Fibroblast of lung (primary cell): ENCODE measurements around the gene GNG3.

Experiments used
- EZH2 ChIP-seq: IDR thresholded peaks from 2 replicates; pipeline ENCODE4 v1.5.1; 2012; ENCODE audit warnings: low read length, control low read depth, mild to moderate bottlenecking; ENCODE audit errors: missing control alignments
- TF ChIP-seq, protein P1 (sequence below), 2 donors: IDR thresholded peaks in 1 of 2; conservative IDR thresholded peaks in 1 of 2; 1 replicate in 1 of 2; 2 replicates in 1 of 2; pipeline ENCODE4 v1.5.1; 2011 to 2012; ENCODE audit warnings: low read length in 2 of 2, control low read depth in 1 of 2, inconsistent platforms in 1 of 2, low read depth in 1 of 2, mild to moderate bottlenecking in 1 of 2

DNA sequence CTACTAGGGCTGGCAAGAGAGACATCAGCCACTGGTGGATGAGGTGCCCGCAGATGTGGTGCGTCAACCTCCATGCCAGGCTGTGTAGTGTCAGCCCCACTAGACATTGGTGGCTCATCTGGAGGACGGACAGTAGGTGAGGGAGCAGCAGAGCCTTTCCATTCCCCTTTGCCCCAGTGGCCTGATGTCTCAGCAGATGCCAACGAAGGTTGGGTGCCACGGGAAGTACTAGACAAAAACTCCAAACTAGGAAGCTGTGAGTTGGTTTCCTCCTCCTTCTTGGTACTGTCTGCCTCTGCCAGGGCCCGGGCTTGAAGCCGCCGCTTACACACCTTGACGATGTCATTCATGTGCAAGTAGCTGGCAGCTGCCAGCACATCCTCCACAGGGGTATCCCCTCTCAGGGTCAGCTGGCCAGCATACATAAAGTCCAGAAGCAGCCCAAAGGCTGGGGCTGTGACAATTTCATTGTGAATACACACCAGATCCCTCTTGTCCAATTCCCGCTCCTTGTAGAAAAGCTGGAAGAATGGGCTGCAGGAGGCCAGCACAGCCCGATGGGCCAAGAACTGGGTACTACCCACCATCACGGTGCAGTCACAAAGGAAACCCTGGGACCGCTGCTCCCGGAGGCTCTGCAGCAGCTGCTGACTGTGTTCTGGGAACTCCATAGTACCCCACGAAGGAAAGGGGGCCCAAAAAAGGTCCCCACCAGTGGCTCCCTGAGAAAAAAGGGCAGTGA is 45.7 kb downstream of the GNG3 start:
- no peak for TF ChIP-seq EZH2
- TF ChIP-seq, protein P1, sequence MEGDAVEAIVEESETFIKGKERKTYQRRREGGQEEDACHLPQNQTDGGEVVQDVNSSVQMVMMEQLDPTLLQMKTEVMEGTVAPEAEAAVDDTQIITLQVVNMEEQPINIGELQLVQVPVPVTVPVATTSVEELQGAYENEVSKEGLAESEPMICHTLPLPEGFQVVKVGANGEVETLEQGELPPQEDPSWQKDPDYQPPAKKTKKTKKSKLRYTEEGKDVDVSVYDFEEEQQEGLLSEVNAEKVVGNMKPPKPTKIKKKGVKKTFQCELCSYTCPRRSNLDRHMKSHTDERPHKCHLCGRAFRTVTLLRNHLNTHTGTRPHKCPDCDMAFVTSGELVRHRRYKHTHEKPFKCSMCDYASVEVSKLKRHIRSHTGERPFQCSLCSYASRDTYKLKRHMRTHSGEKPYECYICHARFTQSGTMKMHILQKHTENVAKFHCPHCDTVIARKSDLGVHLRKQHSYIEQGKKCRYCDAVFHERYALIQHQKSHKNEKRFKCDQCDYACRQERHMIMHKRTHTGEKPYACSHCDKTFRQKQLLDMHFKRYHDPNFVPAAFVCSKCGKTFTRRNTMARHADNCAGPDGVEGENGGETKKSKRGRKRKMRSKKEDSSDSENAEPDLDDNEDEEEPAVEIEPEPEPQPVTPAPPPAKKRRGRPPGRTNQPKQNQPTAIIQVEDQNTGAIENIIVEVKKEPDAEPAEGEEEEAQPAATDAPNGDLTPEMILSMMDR (conservative IDR thresholded peaks at IDR 0.05 in 1 of 2, IDR thresholded peaks at IDR 0.05 in 1 of 2; ENCODE audit: low read depth in 1 of 2, low read length in 2 of 2), result no peak
